ENCODE data around the gene FAM163B.

DNA sequence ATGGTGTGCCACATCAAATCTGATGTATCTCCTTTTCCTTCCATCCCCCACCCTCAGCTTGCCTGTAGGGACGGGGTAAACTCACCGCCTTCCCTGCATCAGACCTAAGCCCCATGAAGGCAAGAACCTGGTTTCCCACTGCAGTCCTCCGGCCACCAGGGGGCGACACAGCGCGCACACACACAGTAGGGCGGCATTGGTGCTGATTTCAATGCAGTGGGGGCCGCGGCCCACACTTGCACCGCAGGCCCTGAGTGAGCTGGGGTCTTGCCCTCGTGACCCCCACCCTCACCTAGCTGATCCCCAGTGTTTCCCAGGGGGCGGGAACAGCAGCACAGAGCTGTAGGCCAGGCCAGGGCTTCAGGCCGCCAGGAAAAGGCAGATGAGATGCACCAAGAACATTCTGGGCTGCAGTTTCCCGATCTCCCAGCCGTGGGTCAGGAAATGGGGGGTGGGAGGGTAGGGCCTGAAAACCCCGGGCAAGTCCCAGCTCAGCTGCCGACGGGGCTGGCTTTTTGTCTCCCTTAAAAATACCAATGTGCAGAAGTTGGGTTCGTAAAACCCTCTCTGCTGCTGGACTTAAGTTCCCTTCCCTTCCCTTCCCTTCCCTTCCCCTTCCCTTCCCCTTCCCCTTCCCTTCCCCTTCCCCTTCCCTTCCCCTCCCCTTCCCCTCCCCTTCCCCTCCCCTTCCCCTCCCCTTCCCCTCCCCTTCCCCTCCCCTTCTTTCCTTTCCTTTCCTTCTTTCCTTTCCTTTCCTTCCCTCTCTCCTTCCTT is 19.5 kb downstream of the FAM163B start:
- TF ChIP-seq, protein P1, sequence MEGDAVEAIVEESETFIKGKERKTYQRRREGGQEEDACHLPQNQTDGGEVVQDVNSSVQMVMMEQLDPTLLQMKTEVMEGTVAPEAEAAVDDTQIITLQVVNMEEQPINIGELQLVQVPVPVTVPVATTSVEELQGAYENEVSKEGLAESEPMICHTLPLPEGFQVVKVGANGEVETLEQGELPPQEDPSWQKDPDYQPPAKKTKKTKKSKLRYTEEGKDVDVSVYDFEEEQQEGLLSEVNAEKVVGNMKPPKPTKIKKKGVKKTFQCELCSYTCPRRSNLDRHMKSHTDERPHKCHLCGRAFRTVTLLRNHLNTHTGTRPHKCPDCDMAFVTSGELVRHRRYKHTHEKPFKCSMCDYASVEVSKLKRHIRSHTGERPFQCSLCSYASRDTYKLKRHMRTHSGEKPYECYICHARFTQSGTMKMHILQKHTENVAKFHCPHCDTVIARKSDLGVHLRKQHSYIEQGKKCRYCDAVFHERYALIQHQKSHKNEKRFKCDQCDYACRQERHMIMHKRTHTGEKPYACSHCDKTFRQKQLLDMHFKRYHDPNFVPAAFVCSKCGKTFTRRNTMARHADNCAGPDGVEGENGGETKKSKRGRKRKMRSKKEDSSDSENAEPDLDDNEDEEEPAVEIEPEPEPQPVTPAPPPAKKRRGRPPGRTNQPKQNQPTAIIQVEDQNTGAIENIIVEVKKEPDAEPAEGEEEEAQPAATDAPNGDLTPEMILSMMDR (IDR thresholded peaks at IDR 0.05; ENCODE audit: low read depth, low read length, poor library complexity, severe bottlenecking): peak; percentile 95
- TF ChIP-seq EZH2phosphoT487 (IDR thresholded peaks at IDR 0.05; ENCODE audit: borderline replicate concordance, low read length): no peak

Data from DOHH2 (cell line).